ENCODE data around the gene SORCS3.

The SORCS3 gene

DNA sequence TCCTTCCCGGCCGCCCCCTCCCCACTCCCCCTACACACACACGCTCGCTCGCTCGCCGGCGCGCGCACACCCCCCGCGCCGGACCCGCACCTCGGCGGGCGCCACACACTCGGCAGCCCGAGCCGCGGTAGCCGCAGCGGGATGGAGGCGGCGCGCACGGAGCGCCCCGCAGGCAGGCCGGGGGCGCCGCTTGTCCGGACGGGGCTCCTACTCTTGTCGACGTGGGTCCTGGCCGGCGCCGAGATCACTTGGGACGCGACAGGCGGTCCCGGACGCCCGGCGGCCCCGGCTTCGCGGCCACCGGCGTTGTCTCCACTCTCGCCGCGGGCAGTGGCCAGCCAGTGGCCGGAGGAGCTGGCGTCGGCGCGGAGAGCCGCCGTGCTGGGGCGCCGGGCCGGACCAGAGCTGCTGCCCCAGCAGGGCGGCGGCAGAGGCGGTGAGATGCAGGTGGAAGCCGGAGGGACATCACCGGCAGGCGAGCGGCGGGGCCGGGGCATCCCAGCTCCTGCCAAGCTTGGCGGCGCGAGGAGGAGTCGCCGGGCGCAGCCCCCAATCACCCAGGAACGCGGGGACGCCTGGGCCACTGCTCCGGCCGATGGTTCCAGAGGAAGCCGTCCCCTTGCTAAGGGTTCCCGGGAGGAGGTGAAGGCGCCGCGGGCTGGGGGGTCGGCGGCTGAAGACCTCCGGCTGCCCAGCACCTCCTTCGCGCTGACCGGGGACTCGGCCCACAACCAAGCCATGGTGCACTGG is at the start of gene SORCS3:
Gene SORCS3 (plus strand): TSS at position 104 of the 750 bp plus-strand sequence.
- no peaks in the 10 kb centered on the region for H3K4me1 ChIP-seq (ENCODE audit: control insufficient read depth, low read length)
- no peaks in the 10 kb centered on the region for H3K9me2 ChIP-seq (replicated peaks; ENCODE audit: control insufficient read depth, low read length)
- peaks cover 10% of the 10 kb centered on the region; the same call in 1 of the 2 replicates for H3K27me3 ChIP-seq (ENCODE audit: control insufficient read depth, low read length)
- no peaks in the 10 kb centered on the region for H3K79me2 ChIP-seq (ENCODE audit: control insufficient read depth, low read length)
- no peaks in the 10 kb centered on the region for H3K9me3 ChIP-seq (ENCODE audit: control insufficient read depth, insufficient read depth, low read length)
- H3K27ac ChIP-seq (ENCODE audit: low read depth, low read length) = no peak within 1 kb of the TSS
- no peak for TF ChIP-seq CTCF (IDR thresholded peaks at IDR 0.05; ENCODE audit: low read depth, low read length, poor library complexity, severe bottlenecking)
- no peak for TF ChIP-seq EZH2phosphoT487 (IDR thresholded peaks at IDR 0.05; ENCODE audit: borderline replicate concordance, low read length)
- no peaks in the 10 kb centered on the region for H4K20me1 ChIP-seq (ENCODE audit: control insufficient read depth, insufficient read depth, low read depth, low read length)
- no peaks in the 10 kb centered on the region for H3K36me3 ChIP-seq (ENCODE audit: control insufficient read depth, low read length)
- no peaks in the 10 kb centered on the region for H3F3A ChIP-seq (ENCODE audit: control insufficient read depth, insufficient read depth)
- no peak within 1 kb of the TSS for H3K4me2 ChIP-seq (ENCODE audit: low read length)
- H3K4me3 ChIP-seq (ENCODE audit: low read length) = no peak within 1 kb of the TSS

GRCh38 chr10:104591441-104591840 is 49.6 kb upstream of the SORCS3 start:
- no peaks in the 10 kb centered on the region for H3K4me1 ChIP-seq (ENCODE audit: control insufficient read depth, low read length)
- H3K79me2 ChIP-seq (ENCODE audit: control insufficient read depth, low read length) = no peaks in the 10 kb centered on the region
- peaks cover 3% of the 10 kb centered on the region; the same call in 1 of the 2 replicates for H3K27me3 ChIP-seq (ENCODE audit: control insufficient read depth, low read length)
- H3K9me3 ChIP-seq (ENCODE audit: control insufficient read depth, insufficient read depth, low read length) = no peaks in the 10 kb centered on the region
- no peaks in the 10 kb centered on the region for H4K20me1 ChIP-seq (ENCODE audit: control insufficient read depth, insufficient read depth, low read depth, low read length)
- H3K27ac ChIP-seq (ENCODE audit: low read depth, low read length) = no peak overlapping the region
- no peaks in the 10 kb centered on the region for H3K36me3 ChIP-seq (ENCODE audit: control insufficient read depth, low read length)
- no peaks in the 10 kb centered on the region for H3F3A ChIP-seq (ENCODE audit: control insufficient read depth, insufficient read depth)
- no peak overlapping the region for H3K4me2 ChIP-seq (ENCODE audit: low read length)
- H3K9me2 ChIP-seq (replicated peaks; ENCODE audit: control insufficient read depth, low read length) = no peaks in the 10 kb centered on the region
- TF ChIP-seq EZH2phosphoT487 (IDR thresholded peaks at IDR 0.05; ENCODE audit: borderline replicate concordance, low read length) (no peak), CTCF (IDR thresholded peaks at IDR 0.05; ENCODE audit: low read depth, low read length, poor library complexity, severe bottlenecking) (no peak)
- H3K4me3 ChIP-seq (ENCODE audit: low read length) = no peak overlapping the region

DNA sequence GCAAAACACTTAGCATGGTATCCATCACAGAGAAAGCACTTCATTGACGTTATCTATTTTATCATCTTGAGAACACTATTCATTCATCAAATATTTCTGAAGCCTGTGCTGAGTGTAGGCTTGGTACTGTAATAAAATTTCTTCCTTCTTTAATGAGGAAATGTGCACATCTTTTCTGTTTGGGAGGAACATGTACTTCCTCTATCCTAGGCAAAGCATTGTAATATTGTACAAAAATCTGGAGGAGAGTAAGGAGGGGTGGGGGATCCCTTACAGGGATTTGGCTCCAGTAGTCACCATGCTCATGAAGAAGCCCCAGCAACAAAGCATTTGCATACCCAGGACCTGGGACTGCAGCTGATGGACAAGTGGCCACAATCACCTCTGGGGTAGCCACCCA is 39.9 kb upstream of the SORCS3 start:
- Histone ChIP-seq H3K36me3 (ENCODE audit: control insufficient read depth, low read length) (no peaks in the 10 kb centered on the region), H3K9me3 (ENCODE audit: control insufficient read depth, insufficient read depth, low read length) (no peaks in the 10 kb centered on the region), H3F3A (ENCODE audit: control insufficient read depth, insufficient read depth) (no peaks in the 10 kb centered on the region), H3K4me1 (ENCODE audit: control insufficient read depth, low read length) (no peaks in the 10 kb centered on the region), H3K4me3 (ENCODE audit: low read length) (no peak overlapping the region), H3K4me2 (ENCODE audit: low read length) (no peak overlapping the region), H3K79me2 (ENCODE audit: control insufficient read depth, low read length) (no peaks in the 10 kb centered on the region), H3K27ac (ENCODE audit: low read depth, low read length) (no peak overlapping the region), H4K20me1 (ENCODE audit: control insufficient read depth, insufficient read depth, low read depth, low read length) (no peaks in the 10 kb centered on the region), H3K9me2 (replicated peaks; ENCODE audit: control insufficient read depth, low read length) (no peaks in the 10 kb centered on the region), H3K27me3 (ENCODE audit: control insufficient read depth, low read length) (0 out of 2 replicates have a peak, but pooled peaks cover 6% of the 10 kb centered on the region)
- TF ChIP-seq EZH2phosphoT487 (IDR thresholded peaks at IDR 0.05; ENCODE audit: borderline replicate concordance, low read length) (no peak), CTCF (IDR thresholded peaks at IDR 0.05; ENCODE audit: low read depth, low read length, poor library complexity, severe bottlenecking) (no peak)
